ENCODE data around the gene TOB1. TPM values are rescaled to one million over a fixed set of nuclear protein-coding genes. Genes with fewer than 3 reads are reported as not detected.
A peak's percentile ranks its signal among the peaks of the same experiment; 100 is the strongest.

TOB1 gene
- total RNA-seq, 1 donor from 2014 or later = 15.5 TPM

DNA sequence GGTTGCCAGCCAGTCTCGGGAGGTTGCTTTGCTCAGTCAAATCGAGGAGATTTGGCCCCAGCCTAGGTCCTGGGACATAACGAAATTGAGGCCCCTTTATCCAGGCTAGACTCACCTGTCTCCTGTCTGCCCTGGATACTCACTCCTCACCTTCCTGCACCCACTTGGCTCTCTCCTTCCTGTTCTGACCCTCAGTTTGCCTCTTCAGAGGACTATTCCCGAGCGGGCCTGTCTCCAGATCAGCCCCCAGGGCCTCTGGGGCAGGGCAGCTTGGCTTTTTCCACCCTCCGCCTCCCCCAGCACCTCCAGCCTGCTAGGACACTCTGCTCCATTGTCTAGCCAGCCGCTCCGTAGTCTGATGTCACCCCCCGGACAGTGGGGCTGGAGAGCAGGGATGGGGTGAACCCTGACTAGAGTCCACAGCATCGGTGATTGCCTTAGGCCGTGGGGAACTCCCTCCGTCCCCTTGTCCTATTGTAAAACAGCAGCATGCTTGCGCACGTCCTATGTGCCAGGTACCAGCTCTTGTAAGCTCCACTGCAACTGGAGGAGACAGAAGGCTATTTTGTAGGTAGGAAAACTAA is 21.9 kb downstream of the TOB1 start:
- Mint-ChIP-seq H3K36me3 (ENCODE audit: low read depth, unreplicated experiment) (no peaks in the 10 kb centered on the region), H3K4me3 (ENCODE audit: unreplicated experiment) (no peak overlapping the region), H3K4me1 (ENCODE audit: unreplicated experiment) (no peaks in the 10 kb centered on the region), H3K27ac (ENCODE audit: unreplicated experiment) (no peak overlapping the region), H3K9me3 (ENCODE audit: unreplicated experiment) (no peaks in the 10 kb centered on the region), H3K27me3 (ENCODE audit: unreplicated experiment) (no peaks in the 10 kb centered on the region)
- TF ChIP-seq, protein P1, sequence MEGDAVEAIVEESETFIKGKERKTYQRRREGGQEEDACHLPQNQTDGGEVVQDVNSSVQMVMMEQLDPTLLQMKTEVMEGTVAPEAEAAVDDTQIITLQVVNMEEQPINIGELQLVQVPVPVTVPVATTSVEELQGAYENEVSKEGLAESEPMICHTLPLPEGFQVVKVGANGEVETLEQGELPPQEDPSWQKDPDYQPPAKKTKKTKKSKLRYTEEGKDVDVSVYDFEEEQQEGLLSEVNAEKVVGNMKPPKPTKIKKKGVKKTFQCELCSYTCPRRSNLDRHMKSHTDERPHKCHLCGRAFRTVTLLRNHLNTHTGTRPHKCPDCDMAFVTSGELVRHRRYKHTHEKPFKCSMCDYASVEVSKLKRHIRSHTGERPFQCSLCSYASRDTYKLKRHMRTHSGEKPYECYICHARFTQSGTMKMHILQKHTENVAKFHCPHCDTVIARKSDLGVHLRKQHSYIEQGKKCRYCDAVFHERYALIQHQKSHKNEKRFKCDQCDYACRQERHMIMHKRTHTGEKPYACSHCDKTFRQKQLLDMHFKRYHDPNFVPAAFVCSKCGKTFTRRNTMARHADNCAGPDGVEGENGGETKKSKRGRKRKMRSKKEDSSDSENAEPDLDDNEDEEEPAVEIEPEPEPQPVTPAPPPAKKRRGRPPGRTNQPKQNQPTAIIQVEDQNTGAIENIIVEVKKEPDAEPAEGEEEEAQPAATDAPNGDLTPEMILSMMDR (IDR thresholded peaks at IDR 0.05; ENCODE audit: unreplicated experiment) = no peak
- no peak for DNase-seq (ENCODE audit: low spot score)

DNA sequence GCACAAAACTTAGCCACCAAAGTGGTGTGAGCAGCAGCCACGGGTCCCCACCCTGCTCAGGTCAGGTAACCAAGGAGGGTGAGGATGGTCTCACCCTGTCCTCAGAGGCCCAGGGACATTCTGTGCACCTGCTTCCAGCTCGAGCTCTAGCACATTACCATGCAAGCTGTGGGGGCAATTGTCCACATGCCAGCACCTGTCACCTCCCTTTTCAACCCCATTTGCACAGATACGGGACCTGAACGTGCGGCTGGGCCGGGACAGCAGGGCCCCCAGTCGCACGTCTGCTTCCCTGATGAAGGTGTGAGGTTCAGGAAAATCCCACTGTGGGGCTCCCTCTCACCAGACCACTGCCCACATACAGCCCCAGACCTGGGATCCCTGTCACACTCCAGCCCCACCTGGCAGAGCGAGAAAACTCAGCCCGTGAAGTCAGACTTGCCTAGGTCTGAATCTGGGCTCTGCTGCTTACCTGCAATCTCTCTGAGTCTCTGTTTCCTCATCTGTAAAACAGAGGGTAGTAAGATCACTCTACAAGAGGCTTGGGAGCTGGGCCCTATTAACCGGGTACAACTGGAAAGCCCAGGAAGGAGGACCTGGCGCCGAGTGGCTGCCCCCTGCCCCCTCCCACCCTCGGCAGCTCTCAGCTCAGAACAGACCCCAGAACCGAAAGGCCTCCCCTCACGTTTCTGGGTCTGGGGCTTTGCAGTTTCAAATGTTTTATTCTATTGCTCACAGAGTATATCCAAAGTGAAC is 22.8 kb downstream of the TOB1 start:
- Mint-ChIP-seq H3K27ac (ENCODE audit: unreplicated experiment) (no peak overlapping the region), H3K36me3 (ENCODE audit: low read depth, unreplicated experiment) (no peaks in the 10 kb centered on the region), H3K9me3 (ENCODE audit: unreplicated experiment) (no peaks in the 10 kb centered on the region), H3K4me3 (ENCODE audit: unreplicated experiment) (no peak overlapping the region), H3K27me3 (ENCODE audit: unreplicated experiment) (no peaks in the 10 kb centered on the region), H3K4me1 (ENCODE audit: unreplicated experiment) (no peaks in the 10 kb centered on the region)
- TF ChIP-seq, protein P1 (IDR thresholded peaks at IDR 0.05; ENCODE audit: unreplicated experiment) = no peak
- DNase-seq (ENCODE audit: low spot score) = no peak

DNA sequence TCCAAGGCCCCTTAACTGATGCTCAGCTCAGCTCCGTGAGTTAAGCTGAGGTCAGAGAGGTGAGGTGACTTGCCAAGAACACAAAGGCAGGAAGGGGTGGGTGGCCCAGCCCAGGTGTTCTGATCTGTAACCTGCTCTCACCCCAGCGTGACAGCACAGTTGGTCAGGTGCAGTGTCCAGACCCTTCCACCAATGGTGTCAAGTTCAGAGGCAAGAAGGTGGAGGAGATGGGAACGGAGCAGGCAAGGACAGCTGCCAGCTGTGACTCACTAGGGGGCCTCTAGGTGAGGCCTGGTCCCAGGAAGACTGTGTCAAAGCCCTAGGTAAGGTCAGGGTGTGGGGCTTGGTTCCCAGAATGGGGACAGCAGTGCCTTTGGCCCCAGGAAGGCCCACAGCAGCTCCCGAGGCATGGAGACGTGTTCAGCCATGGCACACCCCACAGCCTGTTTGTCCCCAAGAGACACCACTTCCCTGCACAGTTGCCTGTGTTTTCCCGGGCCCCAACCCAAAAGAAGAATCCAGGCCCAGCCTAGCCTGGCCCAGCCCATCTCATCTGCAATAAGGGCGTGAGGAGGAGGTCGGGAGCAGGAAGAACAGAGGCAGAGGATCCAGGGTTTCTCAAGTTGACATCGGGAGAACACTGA is 23.5 kb downstream of the TOB1 start:
- H3K4me3 Mint-ChIP-seq (ENCODE audit: unreplicated experiment) = no peak overlapping the region
- TF ChIP-seq, protein P1 (IDR thresholded peaks at IDR 0.05; ENCODE audit: unreplicated experiment) = no peak
- H3K27ac Mint-ChIP-seq (ENCODE audit: unreplicated experiment) = no peak overlapping the region
- no peaks in the 10 kb centered on the region for H3K27me3 Mint-ChIP-seq (ENCODE audit: unreplicated experiment)
- no peaks in the 10 kb centered on the region for H3K36me3 Mint-ChIP-seq (ENCODE audit: low read depth, unreplicated experiment)
- no peaks in the 10 kb centered on the region for H3K9me3 Mint-ChIP-seq (ENCODE audit: unreplicated experiment)
- H3K4me1 Mint-ChIP-seq (ENCODE audit: unreplicated experiment) = no peaks in the 10 kb centered on the region
- DNase-seq (ENCODE audit: low spot score) = no peak

DNA sequence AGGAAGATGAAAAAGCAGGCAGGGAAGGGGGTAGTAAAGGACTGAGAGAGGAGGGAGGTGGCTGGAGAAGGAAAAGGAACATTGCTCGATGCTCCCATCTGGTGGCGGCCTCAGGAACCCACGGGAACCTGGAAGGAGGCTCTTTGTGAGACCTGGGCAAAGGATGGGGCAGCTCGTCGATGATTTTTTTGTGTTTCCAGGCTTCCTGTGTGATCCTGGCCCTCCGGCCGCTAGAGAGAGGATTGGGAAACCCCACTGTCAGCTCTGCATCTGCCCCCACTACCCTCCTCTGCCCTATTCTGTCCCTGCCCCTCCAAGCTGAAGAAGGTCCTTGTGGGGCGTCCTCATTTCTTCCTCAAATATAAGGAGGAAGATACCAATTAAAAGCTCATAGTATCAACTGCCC is 24.2 kb downstream of the TOB1 start:
- Mint-ChIP-seq H3K4me3 (ENCODE audit: unreplicated experiment) (peak overlapping the region; percentile 28), H3K27ac (ENCODE audit: unreplicated experiment) (no peak overlapping the region), H3K27me3 (ENCODE audit: unreplicated experiment) (no peaks in the 10 kb centered on the region), H3K9me3 (ENCODE audit: unreplicated experiment) (no peaks in the 10 kb centered on the region), H3K36me3 (ENCODE audit: low read depth, unreplicated experiment) (no peaks in the 10 kb centered on the region), H3K4me1 (ENCODE audit: unreplicated experiment) (no peaks in the 10 kb centered on the region)
- TF ChIP-seq, protein P1 (IDR thresholded peaks at IDR 0.05; ENCODE audit: unreplicated experiment) = peak; percentile 57
- DNase-seq (ENCODE audit: low spot score) = peak; percentile 79
